Activated CD4-positive, alpha-beta T cell treated with anti-CD3 and anti-CD28 coated beads, Interleukin-2, amount 50 U/mL, for 16 hours (primary cell): ENCODE results near the gene ADGRG3.

Experiments used
- DNase-seq: peaks from one replicate; pipeline ENCODE4 v3.0.0-alpha.2; 2020

ADGRG3 gene

DNA sequence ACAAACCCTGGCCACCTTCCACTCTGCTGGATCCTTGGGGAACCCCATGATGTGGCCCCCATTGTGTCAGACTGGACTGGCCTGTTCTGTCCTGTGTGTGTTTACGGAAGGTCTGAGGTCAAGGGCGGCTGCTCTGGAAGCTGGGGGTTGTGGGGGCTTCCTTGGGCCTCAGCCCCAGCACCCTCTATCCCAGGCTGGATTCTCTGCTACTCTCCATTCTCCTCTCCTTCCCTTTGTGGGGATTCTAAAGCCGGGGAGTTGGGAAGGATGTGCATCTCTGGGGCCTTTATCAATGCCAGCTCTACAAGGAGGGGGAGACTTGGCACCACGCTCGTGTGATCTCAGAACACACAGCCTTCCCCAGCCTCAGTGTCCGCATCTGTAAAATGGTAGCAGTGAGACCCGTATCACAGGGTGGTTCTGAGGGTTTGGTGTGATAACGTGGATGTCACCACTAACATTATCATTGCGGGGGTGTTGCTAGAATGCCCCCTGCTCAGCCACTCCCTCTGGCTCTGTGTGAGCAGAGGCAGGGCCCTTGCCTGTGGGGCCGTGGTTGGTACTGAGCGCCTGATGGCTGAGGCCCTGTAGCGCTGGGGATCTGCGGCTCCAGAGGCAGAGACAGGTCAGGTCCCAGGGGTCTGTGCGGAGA, 21.6 kb upstream of the ADGRG3 start:
- DNase-seq, result no peak

- DNase-seq, result no peak
Observed at GRCh38 chr16:57647136-57647875, 20.8 kb upstream of the ADGRG3 start.

- peak; percentile 15 for DNase-seq
Observed at GRCh38 chr16:57648125-57648524, 20.0 kb upstream of the ADGRG3 start.

- peak; percentile 91 for DNase-seq
Observed at GRCh38 chr16:57648581-57649442, 19.3 kb upstream of the ADGRG3 start.

DNA sequence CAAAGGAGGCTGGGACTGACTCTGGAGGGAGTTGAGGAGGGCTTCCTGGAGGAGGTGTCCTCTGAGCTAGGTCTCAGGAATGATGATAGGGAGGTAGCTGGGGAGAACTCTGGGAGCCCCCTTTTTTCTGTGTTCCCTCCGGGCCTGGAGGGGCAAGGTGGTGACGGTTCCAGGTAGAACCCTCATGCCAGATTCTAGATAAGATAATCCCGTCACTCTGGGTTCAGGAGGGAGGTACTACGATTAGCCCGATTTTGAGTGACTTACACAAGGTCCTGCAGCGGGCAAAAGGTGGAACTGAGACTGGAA, 18.7 kb upstream of the ADGRG3 start:
- no peak for DNase-seq

DNA sequence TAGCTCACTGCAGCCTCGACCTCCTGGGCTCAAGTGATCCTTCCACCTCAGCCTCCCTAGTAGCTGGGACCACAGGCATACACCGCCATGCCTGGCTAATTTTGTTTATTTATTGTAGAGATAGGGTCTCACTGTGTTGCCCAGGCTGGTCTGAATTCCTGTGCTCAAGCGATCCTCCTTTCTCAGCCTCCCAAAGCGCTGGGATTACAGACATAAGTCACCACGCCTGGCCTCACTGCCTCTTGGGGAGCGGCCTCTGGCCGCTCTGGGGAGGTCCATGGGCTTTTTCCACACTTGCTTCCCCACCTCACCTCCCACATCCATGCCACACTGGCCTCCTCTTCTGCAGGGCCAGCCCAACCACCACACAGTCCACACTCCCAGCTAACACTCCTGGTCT, 18.3 kb upstream of the ADGRG3 start:
- no peak for DNase-seq

- peak; percentile 54 for DNase-seq
Observed at GRCh38 chr16:57651344-57652333, 16.5 kb upstream of the ADGRG3 start.

DNA sequence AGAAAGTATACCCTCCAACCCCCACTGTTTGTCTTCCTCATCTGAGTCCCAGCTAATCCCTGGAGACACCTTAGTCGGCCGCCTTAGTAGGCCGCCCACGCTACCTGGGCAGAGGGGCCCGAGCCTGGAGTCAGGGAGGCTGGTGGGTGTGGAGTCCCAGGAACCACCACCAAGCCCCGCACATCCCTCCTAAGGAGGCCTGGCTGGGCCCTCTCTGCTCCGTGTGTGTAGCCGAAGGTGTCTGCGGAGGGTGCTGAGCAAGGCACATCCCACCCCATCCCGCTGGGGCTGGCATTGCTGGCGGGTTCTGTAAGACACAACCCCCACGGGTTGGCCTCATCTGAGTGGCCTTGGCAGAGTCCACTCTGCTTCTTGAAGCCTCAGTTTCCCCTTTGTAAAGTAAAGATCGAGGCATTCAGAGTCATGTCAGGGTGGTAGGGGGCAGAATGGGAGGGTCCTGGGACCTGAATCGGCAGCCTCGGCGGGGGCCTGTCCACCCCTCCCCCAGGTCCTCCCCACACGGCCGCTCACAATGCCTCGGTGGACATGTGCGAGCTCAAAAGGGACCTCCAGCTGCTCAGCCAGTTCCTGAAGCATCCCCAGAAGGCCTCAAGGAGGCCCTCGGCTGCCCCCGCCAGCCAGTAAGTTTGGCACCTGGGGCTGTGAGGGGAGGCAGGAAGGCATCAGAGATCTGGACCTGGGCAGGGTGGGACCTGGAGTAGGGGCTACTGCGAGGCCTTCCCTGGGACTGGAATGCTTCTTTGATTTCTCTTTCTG, 15.2 kb upstream of the ADGRG3 start:
- DNase-seq, result no peak

DNA sequence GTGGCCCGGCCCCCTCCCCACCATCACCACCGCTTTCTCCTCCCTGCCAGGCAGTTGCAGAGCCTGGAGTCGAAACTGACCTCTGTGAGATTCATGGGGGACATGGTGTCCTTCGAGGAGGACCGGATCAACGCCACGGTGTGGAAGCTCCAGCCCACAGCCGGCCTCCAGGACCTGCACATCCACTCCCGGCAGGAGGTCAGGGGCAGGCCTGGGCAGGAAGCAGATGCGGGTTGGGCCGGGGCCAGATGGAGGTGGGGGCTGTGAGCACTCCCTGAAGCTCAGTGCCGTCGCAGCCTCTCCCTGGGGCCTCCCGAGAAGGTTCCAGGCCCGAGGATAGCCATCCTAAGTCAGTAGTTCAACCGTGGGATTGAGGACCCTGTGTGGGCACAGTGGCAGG, 14.2 kb upstream of the ADGRG3 start:
- no peak for DNase-seq

DNA sequence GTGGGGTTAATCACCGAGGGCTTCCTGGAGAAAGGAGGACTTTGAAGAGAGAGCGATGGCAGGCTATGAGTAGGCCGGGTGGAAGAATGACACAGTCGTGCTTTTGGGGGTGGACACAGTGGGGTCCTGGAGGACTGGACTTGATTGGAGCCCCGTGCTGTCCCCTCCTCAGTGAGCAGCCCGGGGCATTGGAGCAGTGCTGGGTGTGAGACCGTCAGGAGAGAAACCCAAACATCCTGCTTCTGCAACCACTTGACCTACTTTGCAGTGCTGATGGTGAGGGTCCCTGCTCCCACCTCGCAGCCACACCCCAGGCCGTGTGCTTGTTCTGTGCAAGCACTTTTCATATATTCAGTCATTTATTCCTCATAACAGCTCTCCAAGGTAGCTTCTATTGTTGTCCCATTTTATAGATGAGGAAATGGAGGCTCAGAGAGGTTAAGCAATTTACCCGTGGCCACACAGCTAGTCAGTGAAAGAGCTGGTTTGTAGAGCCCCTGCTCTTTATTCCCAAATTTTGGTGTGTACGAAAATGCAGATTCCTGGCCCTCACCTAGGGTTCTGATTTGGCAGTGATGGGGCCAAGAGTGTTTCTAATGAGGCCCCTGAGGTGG, 11.7 kb upstream of the ADGRG3 start:
- no peak for DNase-seq

- no peak for DNase-seq
Observed at GRCh38 chr16:57657228-57657627, 10.9 kb upstream of the ADGRG3 start.

DNA sequence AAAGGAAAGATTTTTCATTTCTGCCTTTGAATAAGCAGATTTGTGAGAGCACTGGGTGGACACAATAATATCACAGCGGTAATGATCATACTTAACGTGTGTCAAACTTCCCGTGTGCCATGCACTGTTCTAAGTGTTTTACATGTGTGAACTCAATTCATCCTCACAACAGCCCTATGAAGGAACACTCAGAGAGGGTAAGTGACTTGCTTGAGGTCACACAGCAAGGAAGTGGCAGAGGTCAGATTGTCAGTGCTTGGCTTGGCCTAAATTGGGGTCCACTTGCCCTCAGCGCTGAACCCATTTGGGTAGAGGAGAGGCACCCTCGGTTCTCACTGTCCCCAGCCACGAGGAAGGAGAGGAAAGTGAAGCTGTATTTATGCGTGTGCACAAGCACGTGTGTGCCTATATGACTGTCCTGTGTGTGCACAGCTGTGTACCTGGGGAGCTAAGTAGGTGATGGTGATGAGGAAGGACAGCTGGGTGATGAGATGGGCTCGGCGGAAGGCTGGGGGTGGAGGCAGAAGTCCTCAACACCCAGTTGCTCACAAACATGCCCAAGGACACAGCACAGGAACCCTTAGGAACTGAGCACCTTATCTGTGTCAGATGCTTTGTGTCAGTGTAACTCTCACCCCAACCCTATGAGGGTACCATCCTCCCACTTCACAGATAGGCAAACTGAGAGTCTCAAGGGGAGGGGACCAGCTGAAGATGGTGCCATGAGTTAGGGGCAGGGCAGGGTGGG, 9.8 kb upstream of the ADGRG3 start:
- no peak for DNase-seq

- DNase-seq, result no peak
Observed at GRCh38 chr16:57658878-57659674, 9.0 kb upstream of the ADGRG3 start.

DNA sequence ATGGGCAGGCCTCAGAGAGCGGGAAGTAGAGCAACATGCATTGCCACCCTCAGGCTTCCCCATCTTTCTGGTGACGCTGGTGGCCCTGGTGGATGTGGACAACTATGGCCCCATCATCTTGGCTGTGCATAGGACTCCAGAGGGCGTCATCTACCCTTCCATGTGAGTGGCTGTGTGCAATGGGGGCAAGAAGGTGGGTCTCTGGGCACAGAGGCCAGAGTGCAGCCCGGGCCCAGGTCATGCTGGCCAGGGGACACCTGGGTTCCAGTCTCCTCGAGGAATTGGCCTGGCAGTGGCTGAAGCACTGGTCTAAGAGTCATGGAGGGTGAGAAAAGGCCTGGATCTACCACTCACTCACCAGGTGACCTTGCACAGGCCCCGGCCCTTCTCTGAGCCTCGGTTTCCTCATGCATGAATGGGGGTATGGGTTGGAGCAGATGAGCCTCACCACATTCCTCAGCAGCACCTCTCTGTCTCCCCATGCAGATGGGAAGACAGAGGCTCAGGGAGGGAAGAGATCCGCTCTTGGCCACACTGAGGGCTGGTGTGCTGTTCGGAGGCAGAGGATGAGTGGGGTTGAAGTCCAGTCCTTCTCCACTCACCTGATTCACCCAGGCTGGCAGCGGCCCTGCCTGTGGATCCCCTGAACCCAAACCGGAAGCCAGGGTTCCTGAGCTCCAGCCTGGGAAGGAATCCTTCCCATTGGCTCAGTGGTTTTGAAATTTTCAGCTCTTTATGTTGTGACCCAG, 7.2 kb upstream of the ADGRG3 start:
- no peak for DNase-seq

GRCh38 chr16:57661510-57661909, 6.6 kb upstream of the ADGRG3 start:
- no peak for DNase-seq

DNA sequence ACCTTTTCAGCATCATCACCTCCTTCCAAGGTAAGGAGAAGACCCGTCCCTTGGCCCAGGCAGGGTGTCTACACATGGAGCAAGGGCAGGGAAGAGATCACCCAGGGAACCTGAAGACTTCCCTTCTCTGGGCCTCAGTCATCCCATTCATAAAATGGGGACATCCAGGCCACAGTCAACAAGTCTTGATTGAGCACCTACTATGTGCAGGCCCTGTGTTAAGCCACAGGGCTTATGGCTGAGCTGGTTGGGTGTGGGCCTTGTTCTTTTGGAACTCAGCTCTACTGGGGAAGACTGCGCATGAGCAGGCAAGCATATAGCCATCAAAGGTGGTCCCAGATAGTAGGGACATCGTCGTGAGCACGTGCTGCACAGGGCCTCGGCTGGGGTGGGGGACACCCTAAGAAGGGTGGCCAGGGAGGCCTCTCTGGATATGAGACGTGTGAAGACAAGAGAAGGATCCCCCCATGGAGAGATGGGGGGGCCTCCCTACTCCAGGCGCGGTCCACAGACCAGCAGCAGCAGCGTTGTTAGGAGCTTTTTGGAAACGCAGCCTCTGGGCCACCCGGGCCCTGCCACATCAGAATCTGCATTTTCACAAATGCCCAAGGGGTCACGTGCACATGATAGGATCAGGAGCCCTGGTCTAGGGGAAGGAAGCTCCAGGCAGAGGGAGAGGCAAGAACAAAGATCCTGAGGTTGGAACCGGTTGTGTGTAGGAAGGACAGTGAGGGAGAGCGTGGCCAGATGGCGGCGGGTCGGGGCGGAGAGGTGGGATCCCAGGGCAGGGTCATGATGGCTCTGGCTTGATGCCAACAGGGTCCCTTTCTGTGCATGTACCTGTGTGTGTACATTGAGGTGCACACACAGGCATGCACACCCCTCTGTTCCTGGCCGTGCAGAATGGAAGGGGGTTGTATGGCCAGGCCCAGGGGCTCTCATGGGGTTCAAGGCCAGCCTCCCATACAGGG, 5.9 kb upstream of the ADGRG3 start:
- no peak for DNase-seq

DNA sequence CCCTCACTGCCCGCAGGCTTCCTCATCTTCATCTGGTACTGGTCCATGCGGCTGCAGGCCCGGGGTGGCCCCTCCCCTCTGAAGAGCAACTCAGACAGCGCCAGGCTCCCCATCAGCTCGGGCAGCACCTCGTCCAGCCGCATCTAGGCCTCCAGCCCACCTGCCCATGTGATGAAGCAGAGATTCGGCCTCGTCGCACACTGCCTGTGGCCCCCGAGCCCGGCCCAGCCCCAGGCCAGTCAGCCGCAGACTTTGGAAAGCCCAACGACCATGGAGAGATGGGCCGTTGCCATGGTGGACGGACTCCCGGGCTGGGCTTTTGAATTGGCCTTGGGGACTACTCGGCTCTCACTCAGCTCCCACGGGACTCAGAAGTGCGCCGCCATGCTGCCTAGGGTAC, 4.7 kb upstream of the ADGRG3 start:
- no peak for DNase-seq
